HepG2 (cell line): Measurements from ENCODE around the gene ZNF19. TPM values are rescaled to one million over a fixed set of nuclear protein-coding genes. Genes with fewer than 3 reads are reported as not detected.

Source experiments
- CCAR2 ChIP-seq: fragments of 200-400 bp; formaldehyde crosslinking; optimal IDR thresholded peaks from 2 replicates; pipeline ENCODE3; 2018; ENCODE audit warnings: low read depth, mild to moderate bottlenecking, low read length, moderate library complexity
- HNRNPL ChIP-seq: fragments of 200-400 bp; formaldehyde crosslinking; IDR thresholded peaks from 2 replicates; pipeline ENCODE4 v1.6.1; 2017; ENCODE audit warnings: mild to moderate bottlenecking, low read depth, low read length
- PAX8 ChIP-seq: sonication (generic); formaldehyde crosslinking; IDR thresholded peaks from 2 replicates; pipeline ENCODE4 v1.8.0; 2022; ENCODE audit warnings: mild to moderate bottlenecking, missing genetic modification reagents, borderline replicate concordance
- RAD21 ChIP-seq: fragments of 450-650 bp; formaldehyde crosslinking; IDR thresholded peaks from 2 replicates; pipeline ENCODE4 v1.5.0; 2020; ENCODE audit warnings: mild to moderate bottlenecking
- RARA ChIP-seq: IDR thresholded peaks from 2 replicates; pipeline ENCODE4 v1.6.1; 2016; ENCODE audit warnings: missing genetic modification reagents, missing compliant biosample characterization
- STAT6 ChIP-seq: sonication (generic); formaldehyde crosslinking; IDR thresholded peaks from 2 replicates; pipeline ENCODE4 v1.4.0; 2020; ENCODE audit warnings: missing genetic modification reagents, mild to moderate bottlenecking, borderline replicate concordance
- ZBTB40 ChIP-seq, 2 experiments: fragments of 450-650 bp in 1 of 2; sonication (generic) in 1 of 2; formaldehyde crosslinking in 1 of 2; IDR thresholded peaks; 2 replicates each; pipeline versions ENCODE4 v1.6.1 to v1.8.0; 2016 to 2022; ENCODE audit warnings: antibody characterized with exemption in 1 of 2, mild to moderate bottlenecking in 1 of 2, missing genetic modification reagents in 1 of 2
- ZFP82 ChIP-seq: sonication (generic); formaldehyde crosslinking; IDR thresholded peaks from 2 replicates; pipeline ENCODE4 v1.5.1; 2020; ENCODE audit warnings: mild to moderate bottlenecking, missing genetic modification reagents, borderline replicate concordance
- ZNF124 ChIP-seq: sonication (generic); formaldehyde crosslinking; IDR thresholded peaks from 2 replicates; pipeline ENCODE4 v1.4.0; 2020; ENCODE audit warnings: missing genetic modification reagents
- ZNF275 ChIP-seq: sonication (generic); formaldehyde crosslinking; IDR thresholded peaks from 2 replicates; pipeline ENCODE4 v1.8.0; 2022; ENCODE audit warnings: missing genetic modification reagents, mild to moderate bottlenecking, inconsistent platforms, borderline replicate concordance
- ZNF3 ChIP-seq: IDR thresholded peaks from 2 replicates; pipeline ENCODE4 v1.7.0; 2017; ENCODE audit warnings: inconsistent platforms
- ZNF576 ChIP-seq: sonication (generic); formaldehyde crosslinking; IDR thresholded peaks from 2 replicates; pipeline ENCODE4 v1.4.0; 2020; ENCODE audit warnings: mild to moderate bottlenecking, missing genetic modification reagents
- ZNF737 ChIP-seq: sonication (generic); formaldehyde crosslinking; IDR thresholded peaks from 2 replicates; pipeline ENCODE4 v1.5.0; 2020; ENCODE audit warnings: missing genetic modification reagents, mild to moderate bottlenecking, borderline replicate concordance
- ZNF75D ChIP-seq: sonication (generic); formaldehyde crosslinking; IDR thresholded peaks from 2 replicates; pipeline ENCODE4 v1.8.1; 2023; ENCODE audit warnings: missing genetic modification reagents, mild to moderate bottlenecking, borderline replicate concordance
- ZNF879 ChIP-seq: sonication (generic); formaldehyde crosslinking; IDR thresholded peaks from 2 replicates; pipeline ENCODE4 v1.8.1; 2023; ENCODE audit warnings: missing genetic modification reagents
- polyA plus RNA-seq, 8 experiments: library from polyadenylated mRNA; depleted of rRNA in 3 of 8; stranded (reverse) in 7 of 8; unstranded in 1 of 8; fragments of >200 nt; fragmentation: Illumina TruSeq in 4 of 8; extraction: Trizol in 4 of 8; gene quantifications; 2 replicates each; pipeline versions ENCODE4 v1.2.1 to v1.2.3, GENCODE V29; 2011 to 2016; ENCODE audit warnings: low read depth in 4 of 8, missing spikeins in 1 of 8, mixed read lengths in 1 of 8; ENCODE audit not compliant: insufficient read depth in 1 of 8
- total RNA-seq, 5 experiments: library from RNA; depleted of rRNA; stranded (reverse); fragments of >200 nt; fragmentation: Illumina TruSeq; extraction: Trizol; gene quantifications; 2 replicates each; pipeline ENCODE4 v1.2.3, GENCODE V29; 2016; ENCODE audit warnings: low read depth in 1 of 5

Gene ZNF19
- total and polyA plus RNA-seq, 2 of the 13 experiments (the other 11 are each of a cell fraction or from before 2014, with no cell fraction given) = 3.2 to 5.8 TPM

- TF ChIP-seq ZNF75D (CRISPR knock-in tag) = no peak
- no peak for TF ChIP-seq ZBTB40 (IDR thresholded peaks at IDR 0.05)
- TF ChIP-seq ZBTB40 (CRISPR knock-in tag; IDR thresholded peaks at IDR 0.05) = peak; percentile 70
- TF ChIP-seq RAD21 (CRISPR knock-in tag) = no peak; the same call in 1 of the 2 replicates
- TF ChIP-seq ZFP82 (CRISPR knock-in tag) = no peak
- TF ChIP-seq ZNF124 (CRISPR knock-in tag) = peak; percentile 99
- TF ChIP-seq ZNF879 (CRISPR knock-in tag) = 0 out of 2 replicates have a peak, but pooled peaks have one; percentile 50
- TF ChIP-seq HNRNPL = peak; percentile 87
- peak; percentile 73; the same call in 1 of the 2 replicates for TF ChIP-seq PAX8
- TF ChIP-seq ZNF275 (CRISPR knock-in tag) = peak; percentile 95
- TF ChIP-seq ZNF737 = no peak
- TF ChIP-seq ZNF576 (CRISPR knock-in tag) = 0 out of 2 replicates have a peak, but pooled peaks have one; percentile 51
- TF ChIP-seq CCAR2 = no peak
- peak; percentile 98 for TF ChIP-seq STAT6 (CRISPR knock-in tag)
- TF ChIP-seq ZNF3 (CRISPR knock-in tag) = peak; percentile 83
- TF ChIP-seq RARA (CRISPR knock-in tag) = peak; percentile 69
Observed at GRCh38 chr16:71426069-71426879, 62.9 kb downstream of the ZNF19 start (continued).
